ENCODE data around the gene ATP2A1.

Gene ATP2A1

GRCh38 chr16:28950648-28951409, 72.5 kb downstream of the ATP2A1 start, which contains the start of gene NFATC2IP (continued):
- TF ChIP-seq, protein P1, sequence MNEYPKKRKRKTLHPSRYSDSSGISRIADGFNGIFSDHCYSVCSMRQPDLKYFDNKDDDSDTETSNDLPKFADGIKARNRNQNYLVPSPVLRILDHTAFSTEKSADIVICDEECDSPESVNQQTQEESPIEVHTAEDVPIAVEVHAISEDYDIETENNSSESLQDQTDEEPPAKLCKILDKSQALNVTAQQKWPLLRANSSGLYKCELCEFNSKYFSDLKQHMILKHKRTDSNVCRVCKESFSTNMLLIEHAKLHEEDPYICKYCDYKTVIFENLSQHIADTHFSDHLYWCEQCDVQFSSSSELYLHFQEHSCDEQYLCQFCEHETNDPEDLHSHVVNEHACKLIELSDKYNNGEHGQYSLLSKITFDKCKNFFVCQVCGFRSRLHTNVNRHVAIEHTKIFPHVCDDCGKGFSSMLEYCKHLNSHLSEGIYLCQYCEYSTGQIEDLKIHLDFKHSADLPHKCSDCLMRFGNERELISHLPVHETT (tag by site-specific recombination; IDR thresholded peaks at IDR 0.05) = no peak
- TF ChIP-seq ZNF175 (tag by site-specific recombination; IDR thresholded peaks at IDR 0.05) = no peak
- TF ChIP-seq ZNF48 (tag by site-specific recombination; IDR thresholded peaks at IDR 0.05) = no peak
- no peak for TF ChIP-seq ZNF518A (tag by site-specific recombination; conservative IDR thresholded peaks at IDR 0.05; ENCODE audit: low read depth)
- TF ChIP-seq ZBTB6 (tag by site-specific recombination; IDR thresholded peaks at IDR 0.05) = no peak
- no peak for TF ChIP-seq ZNF404 (tag by site-specific recombination; IDR thresholded peaks at IDR 0.05)
- peak; percentile 98 for TF ChIP-seq KLF10 (tag by site-specific recombination; IDR thresholded peaks at IDR 0.05)
- no peak for TF ChIP-seq ZNF830 (tag by site-specific recombination; IDR thresholded peaks at IDR 0.05; ENCODE audit: low read depth)
- TF ChIP-seq, protein P2, sequence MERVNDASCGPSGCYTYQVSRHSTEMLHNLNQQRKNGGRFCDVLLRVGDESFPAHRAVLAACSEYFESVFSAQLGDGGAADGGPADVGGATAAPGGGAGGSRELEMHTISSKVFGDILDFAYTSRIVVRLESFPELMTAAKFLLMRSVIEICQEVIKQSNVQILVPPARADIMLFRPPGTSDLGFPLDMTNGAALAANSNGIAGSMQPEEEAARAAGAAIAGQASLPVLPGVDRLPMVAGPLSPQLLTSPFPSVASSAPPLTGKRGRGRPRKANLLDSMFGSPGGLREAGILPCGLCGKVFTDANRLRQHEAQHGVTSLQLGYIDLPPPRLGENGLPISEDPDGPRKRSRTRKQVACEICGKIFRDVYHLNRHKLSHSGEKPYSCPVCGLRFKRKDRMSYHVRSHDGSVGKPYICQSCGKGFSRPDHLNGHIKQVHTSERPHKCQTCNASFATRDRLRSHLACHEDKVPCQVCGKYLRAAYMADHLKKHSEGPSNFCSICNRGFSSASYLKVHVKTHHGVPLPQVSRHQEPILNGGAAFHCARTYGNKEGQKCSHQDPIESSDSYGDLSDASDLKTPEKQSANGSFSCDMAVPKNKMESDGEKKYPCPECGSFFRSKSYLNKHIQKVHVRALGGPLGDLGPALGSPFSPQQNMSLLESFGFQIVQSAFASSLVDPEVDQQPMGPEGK (tag by site-specific recombination; IDR thresholded peaks at IDR 0.05) = no peak; the same call in 1 of the 2 replicates
- peak; percentile 65 for TF ChIP-seq ZNF398 (tag by site-specific recombination; IDR thresholded peaks at IDR 0.05)
- no peak for TF ChIP-seq ZNF292 (tag by site-specific recombination; IDR thresholded peaks at IDR 0.05; ENCODE audit: borderline replicate concordance, low read depth)
- TF ChIP-seq ZNF514 (tag by site-specific recombination; IDR thresholded peaks at IDR 0.05) = no peak
- no peak for TF ChIP-seq ZNF473 (tag by site-specific recombination; IDR thresholded peaks at IDR 0.05)
- no peak for TF ChIP-seq ZNF26 (tag by site-specific recombination; IDR thresholded peaks at IDR 0.05)
- no peak for TF ChIP-seq ZNF658 (tag by site-specific recombination; IDR thresholded peaks at IDR 0.05)
- no peak for TF ChIP-seq KLF1 (tag by site-specific recombination; IDR thresholded peaks at IDR 0.05)
- TF ChIP-seq SCRT2 (tag by site-specific recombination; IDR thresholded peaks at IDR 0.05) = no peak
- TF ChIP-seq ZNF610 (tag by site-specific recombination; IDR thresholded peaks at IDR 0.05; ENCODE audit: borderline replicate concordance) = no peak
- TF ChIP-seq MYNN (tag by site-specific recombination; IDR thresholded peaks at IDR 0.05; ENCODE audit: borderline replicate concordance) = no peak
- TF ChIP-seq BCL11B (tag by site-specific recombination; IDR thresholded peaks at IDR 0.05; ENCODE audit: low read depth) = no peak
- no peak for TF ChIP-seq ZNF623 (tag by site-specific recombination; IDR thresholded peaks at IDR 0.05)
- TF ChIP-seq, protein P3, sequence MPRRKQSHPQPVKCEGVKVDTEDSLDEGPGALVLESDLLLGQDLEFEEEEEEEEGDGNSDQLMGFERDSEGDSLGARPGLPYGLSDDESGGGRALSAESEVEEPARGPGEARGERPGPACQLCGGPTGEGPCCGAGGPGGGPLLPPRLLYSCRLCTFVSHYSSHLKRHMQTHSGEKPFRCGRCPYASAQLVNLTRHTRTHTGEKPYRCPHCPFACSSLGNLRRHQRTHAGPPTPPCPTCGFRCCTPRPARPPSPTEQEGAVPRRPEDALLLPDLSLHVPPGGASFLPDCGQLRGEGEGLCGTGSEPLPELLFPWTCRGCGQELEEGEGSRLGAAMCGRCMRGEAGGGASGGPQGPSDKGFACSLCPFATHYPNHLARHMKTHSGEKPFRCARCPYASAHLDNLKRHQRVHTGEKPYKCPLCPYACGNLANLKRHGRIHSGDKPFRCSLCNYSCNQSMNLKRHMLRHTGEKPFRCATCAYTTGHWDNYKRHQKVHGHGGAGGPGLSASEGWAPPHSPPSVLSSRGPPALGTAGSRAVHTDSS (tag by site-specific recombination; IDR thresholded peaks at IDR 0.05) = no peak
- no peak for TF ChIP-seq ZNF837 (tag by site-specific recombination; IDR thresholded peaks at IDR 0.05)
- TF ChIP-seq ZNF560 (tag by site-specific recombination; IDR thresholded peaks at IDR 0.05; ENCODE audit: borderline replicate concordance) = no peak
- no peak for TF ChIP-seq ZNF324 (tag by site-specific recombination; IDR thresholded peaks at IDR 0.05)
